IMR-90 (cell line): ENCODE measurements around the gene FBLN1.

Source experiments
- CEBPB ChIP-seq: IDR thresholded peaks from 2 replicates; pipeline ENCODE4 v1.6.1; 2012; ENCODE audit warnings: low read depth, low read length, improper control_type of control experiment
- CHD1 ChIP-seq: IDR thresholded peaks from 2 replicates; pipeline ENCODE4 v1.6.1; 2012; ENCODE audit warnings: low read depth, low read length, improper control_type of control experiment
- CTCF ChIP-seq: conservative IDR thresholded peaks from 2 replicates; pipeline ENCODE4 v1.5.1; 2012; ENCODE audit warnings: mild to moderate bottlenecking, low read depth, low read length, improper control_type of control experiment
- FOS ChIP-seq: fragments of 150-350 bp; IDR thresholded peaks from 2 replicates; pipeline ENCODE4 v1.6.1; 2016; ENCODE audit warnings: low read depth, low read length
- MAFK ChIP-seq: IDR thresholded peaks from 2 replicates; pipeline ENCODE4 v1.6.1; 2012; ENCODE audit warnings: low read depth, low read length, improper control_type of control experiment
- MAZ ChIP-seq: IDR thresholded peaks from 2 replicates; pipeline ENCODE4 v1.6.1; 2012; ENCODE audit warnings: low read depth, mild to moderate bottlenecking, low read length, improper control_type of control experiment, moderate library complexity, borderline replicate concordance
- POLR2A ChIP-seq: IDR thresholded peaks from 2 replicates; pipeline ENCODE4 v1.6.1; 2012; ENCODE audit warnings: mild to moderate bottlenecking, low read depth, low read length
- RAD21 ChIP-seq: IDR thresholded peaks from 2 replicates; pipeline ENCODE4 v1.6.1; 2012; ENCODE audit warnings: low read length, improper control_type of control experiment
- RCOR1 ChIP-seq: IDR thresholded peaks from 2 replicates; pipeline ENCODE4 v1.6.1; 2012; ENCODE audit warnings: mild to moderate bottlenecking, low read length, improper control_type of control experiment; ENCODE audit not compliant: insufficient replicate concordance
- RFX5 ChIP-seq: IDR thresholded peaks from 2 replicates; pipeline ENCODE4 v1.8.0; 2012; ENCODE audit warnings: low read depth, mild to moderate bottlenecking, low read length, moderate library complexity
- SMC3 ChIP-seq: fragments of 150-350 bp; IDR thresholded peaks from 2 replicates; pipeline ENCODE4 v1.6.1; 2016; ENCODE audit warnings: low read depth, mild to moderate bottlenecking, antibody characterized with exemption, low read length, moderate library complexity
- USF2 ChIP-seq: fragments of 150-350 bp; IDR thresholded peaks from 2 replicates; pipeline ENCODE4 v1.6.1; 2017; ENCODE audit warnings: mild to moderate bottlenecking, antibody characterized with exemption, low read length, low read depth
- TF ChIP-seq, protein P1 (sequence below): fragments of 150-350 bp; IDR thresholded peaks from 2 replicates; pipeline ENCODE4 v1.6.1; 2016; ENCODE audit warnings: low read depth, mild to moderate bottlenecking, low read length, moderate library complexity, borderline replicate concordance

GRCh38 chr22:45599836-45600577, 97.3 kb downstream of the FBLN1 start:
- TF ChIP-seq FOS (no peak), CTCF (no peak), POLR2A (no peak), CHD1 (no peak), USF2 (no peak), CEBPB (no peak), SMC3 (no peak), MAZ (no peak), RCOR1 (no peak), RAD21 (no peak), RFX5 (no peak), MAFK (no peak)
- TF ChIP-seq, protein P1, sequence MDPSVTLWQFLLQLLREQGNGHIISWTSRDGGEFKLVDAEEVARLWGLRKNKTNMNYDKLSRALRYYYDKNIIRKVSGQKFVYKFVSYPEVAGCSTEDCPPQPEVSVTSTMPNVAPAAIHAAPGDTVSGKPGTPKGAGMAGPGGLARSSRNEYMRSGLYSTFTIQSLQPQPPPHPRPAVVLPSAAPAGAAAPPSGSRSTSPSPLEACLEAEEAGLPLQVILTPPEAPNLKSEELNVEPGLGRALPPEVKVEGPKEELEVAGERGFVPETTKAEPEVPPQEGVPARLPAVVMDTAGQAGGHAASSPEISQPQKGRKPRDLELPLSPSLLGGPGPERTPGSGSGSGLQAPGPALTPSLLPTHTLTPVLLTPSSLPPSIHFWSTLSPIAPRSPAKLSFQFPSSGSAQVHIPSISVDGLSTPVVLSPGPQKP = no peak
